GM21723 (cell line): Measurements from ENCODE around the gene ZC3H7A.

Experiments used
- ATAC-seq: cut with Tn5 transposase; IDR thresholded peaks from one replicate; pipeline ENCODE4 v1.9.1; 2021; ENCODE audit warnings: mild to moderate bottlenecking, moderate library complexity; ENCODE audit not compliant: unreplicated experiment

ZC3H7A gene

GRCh38 chr16:11740567-11740966 lies 56.5 kb downstream of the ZC3H7A start:
- ATAC-seq = no peak

DNA sequence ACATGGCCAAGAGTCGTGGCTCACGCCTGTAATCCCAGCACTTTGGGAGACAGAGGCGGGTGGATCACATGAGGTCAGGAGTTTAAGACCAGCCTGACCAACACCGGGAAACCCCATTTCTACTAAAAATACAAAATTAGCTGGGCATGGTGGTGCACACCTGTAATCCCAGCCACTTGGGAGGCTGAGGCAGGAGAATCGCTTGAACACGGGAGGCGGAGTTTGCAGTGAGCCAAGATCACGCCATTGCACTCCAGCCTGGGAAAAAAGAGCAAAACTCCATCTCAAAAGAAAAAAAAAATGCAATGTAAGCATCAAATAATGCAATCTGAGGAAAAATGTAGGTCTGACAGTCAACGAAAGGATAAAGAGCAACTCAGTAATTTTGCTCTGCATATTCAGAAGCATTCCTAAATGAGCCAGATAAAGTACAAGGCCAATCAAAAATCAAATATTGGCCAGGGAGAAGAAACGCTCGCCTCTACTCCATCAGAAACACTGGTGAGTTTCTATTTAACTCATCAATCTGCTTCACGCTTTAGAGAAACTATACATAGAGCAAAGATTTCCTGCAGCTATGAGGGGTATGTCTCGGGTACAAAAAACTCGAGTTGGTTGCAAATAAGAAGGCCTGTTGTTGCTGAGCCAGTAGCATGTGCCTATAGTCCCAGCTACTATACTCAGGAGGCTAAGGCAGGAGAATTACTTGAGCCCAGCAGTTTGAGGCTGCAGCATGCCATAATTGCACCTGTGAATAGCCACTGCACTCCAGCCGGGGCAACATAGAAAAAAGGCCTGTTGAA lies 58.1 kb downstream of the ZC3H7A start:
- no peak for ATAC-seq

GRCh38 chr16:11737713-11738112 lies 59.3 kb downstream of the ZC3H7A start:
- no peak for ATAC-seq

DNA sequence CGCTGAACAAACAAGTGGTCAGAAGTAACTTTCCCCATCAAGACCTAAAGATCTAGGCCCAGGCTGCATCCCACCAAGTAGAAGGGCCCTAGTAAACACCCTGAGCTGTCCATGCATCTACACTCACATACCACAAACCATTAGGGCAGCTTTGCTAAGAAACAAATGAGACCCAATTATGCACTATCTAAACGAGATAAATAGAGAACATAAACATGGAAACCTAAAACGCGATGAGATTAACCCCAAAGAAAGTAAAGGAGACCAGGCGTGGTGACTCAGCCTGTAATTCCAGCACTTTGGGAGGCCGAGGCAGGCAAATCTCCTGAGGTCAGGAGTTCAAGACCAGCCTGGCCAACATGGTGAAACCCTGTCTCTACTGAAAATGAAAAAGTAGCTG lies 60.2 kb downstream of the ZC3H7A start:
- ATAC-seq = no peak

- ATAC-seq = no peak
Observed at GRCh38 chr16:11735787-11736186, 61.3 kb downstream of the ZC3H7A start.

GRCh38 chr16:11734653-11735043 lies 62.4 kb downstream of the ZC3H7A start:
- ATAC-seq = no peak

DNA sequence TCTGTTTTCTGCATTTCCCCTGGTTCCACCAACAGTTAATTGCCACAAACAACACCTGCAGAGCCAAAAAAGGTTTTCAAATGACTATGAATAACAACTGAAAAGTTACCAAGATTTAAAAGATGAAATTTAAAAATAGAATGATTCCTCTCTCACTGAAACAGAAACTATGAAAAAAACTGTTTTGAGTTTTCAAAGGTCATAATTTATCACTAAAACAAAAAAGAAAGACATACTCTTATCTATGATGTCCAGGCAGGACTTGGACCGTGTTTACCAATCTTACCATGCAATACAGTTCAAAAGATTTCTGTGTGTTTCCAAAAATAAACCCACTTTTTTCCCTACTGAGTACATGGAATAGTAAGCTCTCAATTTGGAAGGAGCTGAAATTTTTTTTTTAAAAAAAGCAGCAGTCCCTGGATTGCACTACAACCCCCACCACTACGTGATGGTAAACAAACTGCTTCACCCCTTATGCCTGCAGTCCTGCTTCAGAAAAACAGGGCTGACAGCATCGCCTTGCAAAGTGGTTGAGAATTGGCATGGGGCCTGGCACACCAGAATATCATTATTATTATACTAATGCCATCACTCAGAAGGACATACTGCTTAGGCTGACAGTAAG lies 62.9 kb downstream of the ZC3H7A start:
- ATAC-seq = peak; percentile 63

DNA sequence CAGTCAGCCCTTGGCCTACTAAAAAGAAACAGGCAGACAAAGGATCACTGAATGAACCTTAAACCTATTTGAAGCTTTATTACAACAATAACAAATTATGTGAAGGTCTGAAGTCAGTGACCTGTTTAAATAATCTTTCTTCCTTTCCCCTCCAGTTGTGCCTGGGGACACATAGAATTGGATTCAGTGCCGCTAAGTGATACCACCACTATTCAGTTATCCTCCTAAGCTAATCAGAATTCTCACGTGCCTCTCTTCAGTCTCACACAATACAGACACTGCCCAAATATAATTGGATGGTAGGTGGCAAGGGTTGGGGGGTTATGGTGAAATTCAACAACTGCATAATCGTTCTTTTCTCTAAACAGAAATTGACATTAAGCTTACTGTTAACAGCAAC lies 65.8 kb downstream of the ZC3H7A start:
- no peak for ATAC-seq

DNA sequence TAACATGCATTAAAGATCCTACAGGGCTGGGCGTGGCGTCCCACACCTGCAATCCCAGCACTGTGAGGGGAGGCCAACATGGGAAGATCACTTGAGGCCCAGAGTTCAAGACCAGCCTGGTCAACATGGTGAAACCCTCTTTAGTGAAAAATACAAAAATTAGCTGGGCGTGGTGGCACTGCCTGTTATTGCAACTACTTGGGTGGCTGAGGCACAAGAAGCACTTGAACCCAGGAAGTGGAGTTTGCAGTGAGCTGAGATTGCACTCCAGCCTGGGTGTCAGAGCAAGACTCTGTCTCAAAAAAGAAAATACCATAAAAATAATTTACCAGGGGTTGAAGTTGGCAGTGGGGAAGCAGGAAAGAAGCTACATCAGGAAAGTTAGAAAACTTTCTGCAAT lies 67.3 kb downstream of the ZC3H7A start:
- no peak for ATAC-seq

- no peak for ATAC-seq
Observed at GRCh38 chr16:11727796-11728543, 69.1 kb downstream of the ZC3H7A start.

- no peak for ATAC-seq
Observed at GRCh38 chr16:11726008-11726407, 71.0 kb downstream of the ZC3H7A start.

- no peak for ATAC-seq
Observed at GRCh38 chr16:11725457-11725856, 71.6 kb downstream of the ZC3H7A start.

DNA sequence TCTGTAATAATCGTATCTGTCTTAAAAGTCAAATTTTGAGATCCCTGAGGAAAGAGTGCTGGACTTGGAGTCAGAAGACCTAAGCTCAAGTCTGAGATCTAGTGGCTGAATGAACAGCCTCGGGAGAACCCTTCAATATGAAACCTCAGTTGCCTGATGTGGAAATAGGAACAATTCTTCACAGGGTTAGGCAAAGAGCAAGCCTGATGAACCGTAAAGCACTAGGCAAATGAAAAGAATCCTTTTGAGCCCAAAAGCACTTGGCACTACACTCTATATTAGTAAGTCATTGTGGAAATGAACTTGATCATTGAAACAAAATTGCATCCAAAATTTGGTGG lies 74.6 kb downstream of the ZC3H7A start:
- no peak for ATAC-seq

DNA sequence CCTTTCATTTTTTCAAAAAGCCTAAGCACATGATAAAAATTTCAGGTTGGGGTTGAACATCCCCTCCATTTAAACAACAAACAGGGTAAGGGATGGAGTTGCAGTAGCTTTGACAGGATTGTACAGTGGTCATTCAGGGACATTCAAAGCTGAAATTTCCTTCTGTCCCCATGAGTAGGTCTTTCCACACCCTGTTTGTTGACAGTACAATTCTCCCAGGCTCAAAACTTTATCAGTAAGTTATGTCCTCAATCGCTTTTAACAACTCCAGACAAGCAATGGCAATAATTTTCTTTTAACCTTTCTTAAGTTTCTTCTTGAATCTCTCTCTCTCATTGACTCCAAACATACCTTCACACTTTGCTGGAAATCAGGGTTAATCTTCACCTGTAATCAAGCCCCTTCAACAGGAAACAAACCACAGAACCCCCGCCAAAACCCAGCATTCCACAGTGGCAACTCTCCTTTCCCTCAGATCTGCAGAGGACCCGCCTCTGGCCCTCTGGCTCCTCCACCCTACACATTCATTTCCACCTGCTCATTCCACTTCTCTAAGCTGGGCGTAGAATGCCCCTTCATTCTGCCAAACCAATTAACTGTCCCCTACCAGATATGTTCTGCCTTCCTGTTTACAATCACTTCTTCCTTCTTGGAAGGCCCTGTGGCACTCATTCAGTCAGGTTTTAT lies 75.1 kb downstream of the ZC3H7A start:
- no peak for ATAC-seq

DNA sequence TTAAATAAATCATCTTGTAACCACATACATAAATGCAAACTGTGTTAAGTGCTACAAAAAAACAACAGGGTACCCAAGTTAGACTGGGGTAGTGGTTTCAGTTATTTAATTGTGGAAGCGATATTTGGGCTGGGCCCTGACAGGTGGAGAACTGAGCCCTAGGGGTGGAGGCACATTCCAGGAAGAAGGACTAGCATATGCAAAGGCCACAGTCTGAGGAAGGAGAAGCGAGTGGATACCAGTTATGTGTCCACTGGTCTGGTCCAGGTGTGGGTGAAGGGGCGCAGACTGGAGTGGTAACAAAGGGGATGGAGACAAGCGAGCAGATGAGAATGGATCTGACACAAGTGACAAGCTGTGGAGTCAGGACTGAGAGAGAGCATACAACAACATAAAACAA lies 77.3 kb downstream of the ZC3H7A start:
- ATAC-seq = no peak

- ATAC-seq = no peak
Observed at GRCh38 chr16:11719171-11719570, 77.9 kb downstream of the ZC3H7A start.

DNA sequence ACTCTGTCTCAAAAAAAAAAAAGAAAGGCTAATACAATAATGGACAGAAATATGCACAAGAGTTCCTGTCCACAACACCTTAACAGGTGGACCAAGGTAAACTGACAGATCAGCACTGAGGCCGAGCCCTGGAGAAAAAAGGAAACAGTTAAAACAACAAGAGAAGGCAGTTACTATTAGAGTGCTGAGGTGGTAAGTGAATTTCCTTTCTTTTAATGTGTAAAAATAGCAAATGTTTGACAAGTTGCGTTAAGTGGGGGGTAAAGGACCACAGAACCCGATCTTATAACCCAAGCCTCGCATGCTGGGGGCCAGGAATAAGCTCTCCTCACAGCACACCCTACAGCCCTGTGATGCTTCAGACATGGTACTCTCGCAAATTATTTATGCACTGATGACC lies 79.2 kb downstream of the ZC3H7A start:
- ATAC-seq = no peak

DNA sequence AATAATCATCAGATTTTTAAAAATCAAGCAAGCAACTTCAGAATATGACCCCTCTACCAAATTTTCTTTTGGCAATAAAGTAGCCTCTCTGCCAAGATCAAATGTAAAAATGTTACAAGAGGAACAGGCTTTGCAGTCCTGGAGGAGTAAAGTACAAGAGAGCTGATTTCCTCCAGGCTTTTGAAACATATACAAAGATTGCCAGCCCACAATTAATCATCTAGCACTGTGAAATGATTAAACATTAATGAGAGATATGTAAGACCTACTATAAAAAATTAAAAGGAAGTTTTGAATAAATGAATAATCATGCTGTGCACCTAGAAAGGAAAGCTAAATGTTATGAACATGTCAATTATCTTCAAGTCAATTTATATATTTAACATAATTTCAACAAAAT lies 80.7 kb downstream of the ZC3H7A start:
- ATAC-seq = no peak

GRCh38 chr16:11715246-11715947 lies 81.7 kb downstream of the ZC3H7A start:
- ATAC-seq = no peak

DNA sequence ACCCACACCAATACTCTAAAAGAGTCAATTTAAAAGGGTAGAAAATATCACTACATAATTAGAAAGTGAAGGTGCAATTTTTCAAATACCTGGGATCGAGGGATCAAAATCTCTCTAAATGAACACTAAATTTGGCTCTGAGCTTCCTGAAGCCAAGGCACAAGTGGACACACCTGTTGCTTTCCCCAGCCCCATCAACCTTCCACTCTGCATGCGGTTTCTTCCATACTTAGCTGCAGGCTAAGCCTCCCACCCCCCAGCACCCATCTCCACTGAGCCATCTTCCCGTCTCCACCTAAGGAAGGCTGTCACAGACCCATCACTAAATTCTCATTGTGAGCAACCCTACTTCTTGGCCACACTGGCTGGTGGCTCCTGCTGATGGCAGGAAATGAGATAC lies 84.9 kb downstream of the ZC3H7A start:
- ATAC-seq = no peak

DNA sequence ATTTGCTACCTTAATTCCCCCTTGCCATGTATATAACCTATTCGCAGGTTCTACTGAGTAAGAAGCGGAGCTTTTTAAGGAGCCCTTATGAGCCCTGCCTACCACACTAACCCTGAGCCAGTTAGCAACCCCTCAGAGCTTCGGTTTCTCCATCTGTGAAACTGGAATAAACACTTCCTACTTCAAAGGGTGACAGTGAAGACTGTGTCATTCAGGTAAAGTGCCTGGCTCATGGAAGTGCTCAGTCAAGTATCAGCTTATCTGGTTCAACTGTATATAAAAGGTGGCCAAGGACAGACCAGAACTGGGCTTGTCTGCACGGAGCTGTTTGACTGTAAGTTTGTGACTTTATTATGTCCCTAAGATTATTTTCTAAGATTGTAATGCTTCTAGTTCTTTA lies 85.4 kb downstream of the ZC3H7A start:
- ATAC-seq = no peak
